Hepatocyte (in vitro differentiated cells): ENCODE results near the gene LBX1. TPM values are rescaled to one million over a fixed set of nuclear protein-coding genes. Genes with fewer than 3 reads are reported as not detected.

Experiments
- DNase-seq: peaks from one replicate; pipeline ENCODE4 v3.0.0-alpha.2; 2016; ENCODE audit warnings: low spot score
- H2AFZ ChIP-seq: fragments of 200-600 bp; sonication (generic); 2 replicates; pipeline ENCODE4 v1.6.0; 2016; ENCODE audit warnings: antibody characterized with exemption, mild to moderate bottlenecking
- H3K27ac ChIP-seq: fragments of 200-600 bp; sonication (generic); 2 replicates; pipeline ENCODE4 v1.5.1; 2016; ENCODE audit warnings: mild to moderate bottlenecking
- H3K27me3 ChIP-seq: fragments of 200-600 bp; sonication (generic); 2 replicates; pipeline ENCODE4 v1.6.1; 2016
- H3K36me3 ChIP-seq: fragments of 200-600 bp; sonication (generic); replicated peaks from 2 replicates; pipeline ENCODE4 v1.5.1; 2016; ENCODE audit warnings: low read depth; ENCODE audit not compliant: insufficient read depth
- H3K4me1 ChIP-seq: fragments of 200-600 bp; sonication (generic); 2 replicates; pipeline ENCODE4 v1.5.1; 2016; ENCODE audit warnings: mild to moderate bottlenecking, moderate library complexity; ENCODE audit not compliant: insufficient read depth
- H3K4me2 ChIP-seq: fragments of 200-600 bp; sonication (generic); 2 replicates; pipeline ENCODE4 v1.6.0; 2016
- H3K4me3 ChIP-seq: fragments of 200-600 bp; sonication (generic); 2 replicates; pipeline ENCODE4 v1.5.1; 2016; ENCODE audit warnings: mild to moderate bottlenecking
- H3K79me2 ChIP-seq: fragments of 200-600 bp; sonication (generic); 2 replicates; pipeline ENCODE4 v1.6.0; 2017; ENCODE audit warnings: mild to moderate bottlenecking
- H3K9me2 ChIP-seq: fragments of 200-600 bp; sonication (generic); replicated peaks from 2 replicates; pipeline ENCODE4 v1.6.0; 2017; ENCODE audit warnings: mild to moderate bottlenecking; ENCODE audit not compliant: insufficient read depth
- H3K9me3 ChIP-seq: fragments of 200-600 bp; sonication (generic); 2 replicates; pipeline ENCODE4 v1.5.1; 2016; ENCODE audit warnings: low read depth, mild to moderate bottlenecking
- H4K20me1 ChIP-seq: fragments of 200-600 bp; sonication (generic); 2 replicates; pipeline ENCODE4 v1.6.0; 2016; ENCODE audit warnings: mild to moderate bottlenecking; ENCODE audit not compliant: insufficient read depth, poor library complexity, severe bottlenecking
- EZH2 ChIP-seq: fragments of 200-600 bp; sonication (generic); IDR thresholded peaks from 2 replicates; pipeline ENCODE4 v1.6.1; 2016; ENCODE audit warnings: antibody characterized with exemption, mild to moderate bottlenecking, borderline replicate concordance
- EZH2phosphoT487 ChIP-seq: fragments of 200-600 bp; sonication (generic); IDR thresholded peaks from one replicate; pipeline ENCODE4 v1.6.1; 2018; ENCODE audit warnings: antibody characterized with exemption, mild to moderate bottlenecking, low read depth, moderate library complexity; ENCODE audit not compliant: unreplicated experiment, severe bottlenecking
- WGBS: methylation state at CpG from one replicate; pipeline ENCODE4 v1.1.6; 2016; ENCODE audit warnings: low lambda C conversion rate; ENCODE audit errors: missing lambda C conversion rate; 5-methylcytosine and 5-hydroxymethylcytosine counted together
- polyA plus RNA-seq: library from polyadenylated mRNA; unstranded; fragments of >200 nt; fragmentation: Nextera tagmentation; extraction: Ambion mirVana; gene quantifications from 2 replicates; pipeline ENCODE4 v1.2.1, GENCODE V29; 2016
- total RNA-seq: library from RNA; depleted of rRNA; stranded (reverse); fragments of >200 nt; gene quantifications from 2 replicates; pipeline ENCODE4 v1.2.3, GENCODE V29; 2014
- TF ChIP-seq, protein P1 (sequence below): fragments of 200-600 bp; sonication (generic); IDR thresholded peaks from 2 replicates; pipeline ENCODE4 v1.5.1; 2016; ENCODE audit warnings: antibody characterized with exemption, mild to moderate bottlenecking; ENCODE audit not compliant: poor library complexity

The LBX1 gene
- total and polyA plus RNA-seq, 2 experiments from 2014 or later: not detected

DNA sequence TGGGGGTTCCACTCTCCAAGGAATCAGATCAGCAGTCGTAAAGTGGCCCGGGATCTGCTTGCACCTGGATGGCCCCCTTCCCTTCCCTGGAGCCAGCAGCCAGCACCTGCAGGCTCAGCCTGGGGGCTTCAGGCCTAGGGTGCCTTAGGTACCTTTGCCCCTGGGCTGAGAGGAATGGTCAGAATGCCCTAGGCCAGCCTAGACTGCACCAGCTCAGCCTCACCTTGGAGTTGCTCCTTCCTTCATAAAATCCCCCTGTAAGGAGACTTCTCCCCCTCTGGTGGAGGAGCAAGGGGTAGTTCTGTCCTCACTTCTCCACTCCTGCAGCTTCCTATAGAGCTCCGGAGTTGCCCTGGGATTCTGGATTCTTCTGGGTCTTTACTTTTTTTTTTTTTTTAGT is 32.4 kb upstream of the LBX1 start:
- Histone ChIP-seq H3K4me2 (no peak overlapping the region), H4K20me1 (no peaks in the 10 kb centered on the region), H3K9me2 (no peaks in the 10 kb centered on the region), H3K79me2 (no peaks in the 10 kb centered on the region), H3K9me3 (no peaks in the 10 kb centered on the region), H3K4me1 (no peaks in the 10 kb centered on the region), H2AFZ (no peak overlapping the region), H3K4me3 (no peak overlapping the region), H3K27me3 (peaks cover 5% of the 10 kb centered on the region), H3K27ac (no peak overlapping the region), H3K36me3 (no peaks in the 10 kb centered on the region)
- DNase-seq: no peak
- WGBS: 59% methylated on average over 3 of the region's 3 CpGs
- TF ChIP-seq, protein P1, sequence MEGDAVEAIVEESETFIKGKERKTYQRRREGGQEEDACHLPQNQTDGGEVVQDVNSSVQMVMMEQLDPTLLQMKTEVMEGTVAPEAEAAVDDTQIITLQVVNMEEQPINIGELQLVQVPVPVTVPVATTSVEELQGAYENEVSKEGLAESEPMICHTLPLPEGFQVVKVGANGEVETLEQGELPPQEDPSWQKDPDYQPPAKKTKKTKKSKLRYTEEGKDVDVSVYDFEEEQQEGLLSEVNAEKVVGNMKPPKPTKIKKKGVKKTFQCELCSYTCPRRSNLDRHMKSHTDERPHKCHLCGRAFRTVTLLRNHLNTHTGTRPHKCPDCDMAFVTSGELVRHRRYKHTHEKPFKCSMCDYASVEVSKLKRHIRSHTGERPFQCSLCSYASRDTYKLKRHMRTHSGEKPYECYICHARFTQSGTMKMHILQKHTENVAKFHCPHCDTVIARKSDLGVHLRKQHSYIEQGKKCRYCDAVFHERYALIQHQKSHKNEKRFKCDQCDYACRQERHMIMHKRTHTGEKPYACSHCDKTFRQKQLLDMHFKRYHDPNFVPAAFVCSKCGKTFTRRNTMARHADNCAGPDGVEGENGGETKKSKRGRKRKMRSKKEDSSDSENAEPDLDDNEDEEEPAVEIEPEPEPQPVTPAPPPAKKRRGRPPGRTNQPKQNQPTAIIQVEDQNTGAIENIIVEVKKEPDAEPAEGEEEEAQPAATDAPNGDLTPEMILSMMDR: no peak
- TF ChIP-seq EZH2 (no peak), EZH2phosphoT487 (no peak)

DNA sequence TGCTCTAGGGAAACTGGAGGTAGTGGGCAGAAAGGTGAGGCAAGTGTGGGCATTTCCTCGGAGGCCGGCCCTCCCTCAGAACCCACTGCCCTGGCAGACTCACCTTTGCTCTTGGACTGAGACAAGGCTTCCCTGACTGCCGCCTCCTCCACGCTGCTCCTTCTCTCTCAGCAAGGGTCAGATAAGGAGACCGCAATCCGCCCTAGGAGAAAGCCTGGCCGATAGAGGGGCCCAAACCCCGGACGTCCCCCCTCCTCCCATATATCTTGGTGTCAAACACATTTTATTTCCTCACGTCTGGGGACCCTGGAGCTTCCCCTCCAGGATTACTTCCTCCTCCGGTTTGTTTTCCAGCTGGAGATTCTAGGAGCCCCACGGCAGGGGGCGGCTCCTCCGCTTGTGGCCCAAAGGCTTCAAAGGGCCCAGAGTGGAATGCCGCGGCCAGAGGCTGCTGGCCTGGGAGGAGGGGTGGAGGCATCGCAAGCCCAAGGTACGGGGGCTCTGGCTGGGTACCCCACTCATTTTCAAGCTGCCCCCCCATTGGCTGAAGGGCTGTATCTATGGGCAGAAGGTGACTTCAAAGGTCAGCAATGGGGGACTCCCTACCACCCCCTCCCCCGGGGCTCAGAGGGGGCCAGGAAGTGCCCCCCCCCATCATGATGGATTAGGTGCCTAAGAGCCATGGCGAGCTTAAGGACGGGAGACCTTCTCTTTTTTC is 31.7 kb upstream of the LBX1 start:
- H3K27ac ChIP-seq: no peak overlapping the region
- no peak overlapping the region for H3K4me2 ChIP-seq

DNA sequence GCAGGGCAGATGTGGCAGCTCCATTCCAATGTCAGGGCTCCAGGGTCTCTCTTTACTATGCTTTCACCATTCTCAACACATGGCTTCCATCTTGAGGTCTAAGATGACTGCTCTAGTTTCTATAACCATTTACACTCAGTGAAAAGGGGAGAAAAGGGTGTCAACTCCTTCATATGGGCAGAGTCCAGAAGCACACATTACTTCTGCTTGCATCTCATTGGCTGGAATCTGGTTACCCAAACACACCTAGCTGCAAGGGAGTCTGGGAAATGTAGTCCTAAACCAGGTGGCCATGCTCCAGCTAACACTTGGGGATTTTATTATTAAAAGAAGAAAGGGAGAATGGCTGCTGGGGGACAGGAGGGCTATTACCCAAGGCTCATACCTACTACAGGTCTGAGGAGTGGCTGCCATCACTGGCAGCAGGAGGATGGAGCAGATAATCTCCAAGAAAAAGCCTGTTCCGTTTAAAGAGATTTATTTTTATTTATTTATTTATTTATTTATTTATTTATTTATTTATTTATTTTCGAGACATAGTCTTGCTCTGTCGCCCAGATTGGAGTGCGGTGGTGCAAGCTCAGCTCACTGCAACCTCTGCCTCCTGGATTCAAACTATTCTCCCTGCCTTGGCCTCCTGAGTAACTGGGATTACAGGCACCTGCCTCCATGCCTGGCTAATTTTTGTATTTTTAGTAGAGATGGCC is 29.1 kb upstream of the LBX1 start:
- no peak for TF ChIP-seq EZH2
- TF ChIP-seq EZH2phosphoT487: no peak
- TF ChIP-seq, protein P1: no peak
- Histone ChIP-seq H3K27me3 (peaks cover 12% of the 10 kb centered on the region), H3K4me2 (no peak overlapping the region)

More for the DNA sequence above, 31.7 kb upstream of the LBX1 start:
- no peaks in the 10 kb centered on the region for H3K36me3 ChIP-seq
- H3K27me3 ChIP-seq: peaks cover 5% of the 10 kb centered on the region
- H3K4me3 ChIP-seq: no peak overlapping the region
- DNase-seq: no peak
- H3K9me3 ChIP-seq: no peaks in the 10 kb centered on the region
- no peaks in the 10 kb centered on the region for H3K4me1 ChIP-seq
- TF ChIP-seq, protein P1: no peak
- TF ChIP-seq EZH2phosphoT487: no peak
- WGBS: 34% methylated on average over 20 of the region's 21 CpGs
- H4K20me1 ChIP-seq: no peaks in the 10 kb centered on the region
- no peaks in the 10 kb centered on the region for H3K9me2 ChIP-seq
- no peak overlapping the region for H2AFZ ChIP-seq
- H3K79me2 ChIP-seq: no peaks in the 10 kb centered on the region

More for the DNA sequence above, 29.1 kb upstream of the LBX1 start:
- no peaks in the 10 kb centered on the region for H3K4me1 ChIP-seq
- 93% methylated on average over 4 of the region's 4 CpGs for WGBS
- no peaks in the 10 kb centered on the region for H3K9me3 ChIP-seq
- DNase-seq: no peak
- no peak overlapping the region for H3K4me3 ChIP-seq
- no peaks in the 10 kb centered on the region for H4K20me1 ChIP-seq
- no peak overlapping the region for H2AFZ ChIP-seq
- no peaks in the 10 kb centered on the region for H3K36me3 ChIP-seq
- no peaks in the 10 kb centered on the region for H3K79me2 ChIP-seq
- H3K9me2 ChIP-seq: no peaks in the 10 kb centered on the region
- no peak overlapping the region for H3K27ac ChIP-seq
